Activated CD4-positive, alpha-beta T cell treated with anti-CD3 and anti-CD28 coated beads for 36 hours (primary cell): Measurements from ENCODE around the gene SFN. TPM values are rescaled to one million over a fixed set of nuclear protein-coding genes. Genes with fewer than 3 reads are reported as not detected.
"Not testable (repeated sequence)": the region's sequence is repeated elsewhere in the genome, so short reads cannot be mapped to it uniquely, and the experiment has no call there.

Experiments used
- ATAC-seq: fragments of 200-7000 bp; cut with Tn5 transposase; one replicate; pipeline ENCODE4 v1.10.0; 2021; ENCODE audit warnings: mild to moderate bottlenecking, moderate library complexity
- CTCF ChIA-PET: fragments of 350-600 bp; sonication (Branson Sonifier 250); formaldehyde crosslinking; loops from one replicate; lab custom pipeline; 2021; ENCODE audit warnings: antibody characterized with exemption; lab: Charles Lee
- POLR2A ChIA-PET: fragments of 350-600 bp; sonication (Branson Sonifier 250); formaldehyde crosslinking; loops from one replicate; lab custom pipeline; 2021; ENCODE audit warnings: antibody characterized with exemption, inconsistent platforms; lab: Charles Lee
- DNase-seq: peaks from one replicate; pipeline ENCODE4 v3.0.0-alpha.2; 2020
- H3K27ac Mint-ChIP-seq: one replicate; pipeline ENCODE4 v1.8.0; 2021; ENCODE audit warnings: mixed read lengths
- H3K27me3 Mint-ChIP-seq: one replicate; pipeline ENCODE4 v1.8.0; 2021; ENCODE audit warnings: mixed read lengths
- H3K36me3 Mint-ChIP-seq: one replicate; pipeline ENCODE4 v1.8.0; 2021; ENCODE audit warnings: low read depth, mixed read lengths
- H3K4me1 Mint-ChIP-seq: one replicate; pipeline ENCODE4 v1.8.0; 2021; ENCODE audit warnings: mixed read lengths
- H3K4me3 Mint-ChIP-seq: one replicate; pipeline ENCODE4 v1.8.0; 2021; ENCODE audit warnings: mild to moderate bottlenecking, moderate library complexity, mixed read lengths
- H3K9me3 Mint-ChIP-seq: one replicate; pipeline ENCODE4 v1.8.0; 2021; ENCODE audit warnings: low read depth, mixed read lengths
- intact Hi-C, 2 experiments: fragments of 100-400 bp; cut with DNase I in 1 of 2; cut with micrococcal nuclease in 1 of 2; formaldehyde crosslinking; loops; one replicate each; pipeline versions ENCODE4 v1.14.2 to v1.15.1; 2022 to 2024; cut with DNase I, micrococcal nuclease
- total RNA-seq, 2 experiments: library from RNA; stranded (reverse); gene quantifications; one replicate each; pipeline ENCODE4 v1.2.3, GENCODE V29; 2021

Gene SFN
- total RNA-seq, 2 experiments from 2014 or later = 0.87 to 1.1 TPM

GRCh38 chr1:26864610-26865480 lies 1.9 kb downstream of the SFN start:
- Mint-ChIP-seq H3K4me1 (peaks cover 22% of the 10 kb centered on the region), H3K27me3 (no peaks in the 10 kb centered on the region), H3K4me3 (peak overlapping the region; percentile 89), H3K27ac (peak overlapping the region; percentile 96), H3K36me3 (no peaks in the 10 kb centered on the region), H3K9me3 (no peaks in the 10 kb centered on the region)
- peak; percentile 97 for DNase-seq
- POLR2A ChIA-PET = interaction anchor here (0.7 to 2.4 kb wide), 17 partner anchors 9 to 364 kb away, joined by 3 to 20 read pairs (median 5); partner anchors contain the start of genes GPATCH3, GPN2 and RPS6KA1
- CTCF ChIA-PET = interaction anchor here (0.5 to 2.5 kb wide), 24 partner anchors 9 to 468 kb away, joined by 3 to 23 read pairs (median 4); partner anchors contain the start of genes GPATCH3, GPN2 and PIGV
- ATAC-seq = peak; percentile 94
- intact Hi-C loops = loop anchor here (1.0 to 2.0 kb wide), 11 partner anchors 25 to 433 kb away; partner anchors contain the start of genes GPATCH3 (in 2 of the 2), GPN2 (in 2 of the 2), DHDDS (in 1 of the 2) and HMGN2 (in 1 of the 2)

GRCh38 chr1:26873097-26873496 lies 10.1 kb downstream of the SFN start:
- not testable (repeated sequence) for H3K4me1 Mint-ChIP-seq, H3K27me3 Mint-ChIP-seq, H3K27ac Mint-ChIP-seq, ATAC-seq, H3K4me3 Mint-ChIP-seq, DNase-seq, H3K9me3 Mint-ChIP-seq
- intact Hi-C loops = loop anchor here in 1 of 2 experiments (10.0 kb wide), 1 partner anchor 368 kb away; no protein-coding TSS in a partner anchor
- H3K36me3 Mint-ChIP-seq = peaks cover 11% of the 10 kb centered on the region
- POLR2A ChIA-PET = interaction anchor here (0.6 kb wide), 1 partner anchor 32 kb away, joined by 3 read pairs; no protein-coding TSS in a partner anchor
- CTCF ChIA-PET = interaction anchor here (0.6 to 1.3 kb wide), 7 partner anchors 8 to 175 kb away, joined by 3 to 5 read pairs (median 3); no protein-coding TSS in a partner anchor

- Mint-ChIP-seq H3K9me3 (no peaks in the 10 kb centered on the region), H3K27me3 (no peaks in the 10 kb centered on the region), H3K4me1 (peaks cover 2% of the 10 kb centered on the region), H3K4me3 (no peak overlapping the region), H3K27ac (no peak overlapping the region), H3K36me3 (peaks cover 20% of the 10 kb centered on the region)
- POLR2A ChIA-PET = interaction anchor here (0.7 kb wide), 1 partner anchor 15 kb away, joined by 3 read pairs; the partner anchor contains the start of gene GPN2
- ATAC-seq = no peak
- DNase-seq = no peak
- CTCF ChIA-PET = no interaction called here
- intact Hi-C loops = loop anchor here in 1 of 2 experiments (5.0 to 10.0 kb wide), 2 partner anchors 83 to 370 kb away; no protein-coding TSS in a partner anchor
Measured at GRCh38 chr1:26874896-26875295, 11.9 kb downstream of the SFN start.

GRCh38 chr1:26877326-26877725 lies 14.4 kb downstream of the SFN start:
- H3K36me3 Mint-ChIP-seq = peaks cover 26% of the 10 kb centered on the region
- no peaks in the 10 kb centered on the region for H3K9me3 Mint-ChIP-seq
- ChIA-PET POLR2A (no interaction called here), CTCF (interaction anchor here (0.7 to 2.9 kb wide), 10 partner anchors 9 to 275 kb away, joined by 3 to 13 read pairs (median 4); no protein-coding TSS in a partner anchor)
- H3K4me1 Mint-ChIP-seq = peaks cover 2% of the 10 kb centered on the region
- DNase-seq (no peak), ATAC-seq (no peak)
- intact Hi-C loops = loop anchor here in 1 of 2 experiments (5.0 to 10.0 kb wide), 2 partner anchors 85 to 373 kb away; no protein-coding TSS in a partner anchor
- no peak overlapping the region for H3K4me3 Mint-ChIP-seq
- H3K27ac Mint-ChIP-seq = no peak overlapping the region
- H3K27me3 Mint-ChIP-seq = no peaks in the 10 kb centered on the region

- intact Hi-C loops = loop anchor here in 1 of 2 experiments (2.0 to 10.0 kb wide), 3 partner anchors 87 to 375 kb away; no protein-coding TSS in a partner anchor
- ChIA-PET POLR2A (interaction anchor here (0.6 kb wide), 1 partner anchor 16 kb away, joined by 6 read pairs; no protein-coding TSS in a partner anchor), CTCF (interaction anchor here (0.6 to 3.1 kb wide), 10 partner anchors 10 to 277 kb away, joined by 3 to 14 read pairs (median 4); partner anchors contain the start of genes GPATCH3 and GPN2)
- ATAC-seq (no peak), DNase-seq (no peak)
- H3K27ac Mint-ChIP-seq = no peak overlapping the region
- no peaks in the 10 kb centered on the region for H3K27me3 Mint-ChIP-seq
- H3K9me3 Mint-ChIP-seq = no peaks in the 10 kb centered on the region
- peaks cover 2% of the 10 kb centered on the region for H3K4me1 Mint-ChIP-seq
- H3K36me3 Mint-ChIP-seq = peaks cover 47% of the 10 kb centered on the region
- no peak overlapping the region for H3K4me3 Mint-ChIP-seq
Measured at GRCh38 chr1:26879793-26880192, 16.8 kb downstream of the SFN start.

GRCh38 chr1:26881611-26882010 lies 18.7 kb downstream of the SFN start:
- ChIA-PET CTCF (interaction anchor here (0.6 to 3.1 kb wide), 10 partner anchors 8 to 282 kb away, joined by 3 to 14 read pairs (median 4); no protein-coding TSS in a partner anchor), POLR2A (interaction anchor here (0.5 kb wide), 1 partner anchor 86 kb away, joined by 11 read pairs; no protein-coding TSS in a partner anchor)
- H3K4me1 Mint-ChIP-seq, DNase-seq, H3K27ac Mint-ChIP-seq, intact Hi-C loops, H3K27me3 Mint-ChIP-seq, H3K4me3 Mint-ChIP-seq, ATAC-seq, H3K9me3 Mint-ChIP-seq: not testable (repeated sequence)
- H3K36me3 Mint-ChIP-seq = peaks cover 52% of the 10 kb centered on the region

- DNase-seq (no peak), ATAC-seq (no peak)
- Mint-ChIP-seq H3K27ac (no peak overlapping the region), H3K9me3 (no peaks in the 10 kb centered on the region), H3K27me3 (no peaks in the 10 kb centered on the region), H3K36me3 (peaks cover 52% of the 10 kb centered on the region), H3K4me1 (peaks cover 3% of the 10 kb centered on the region), H3K4me3 (no peak overlapping the region)
- POLR2A ChIA-PET = no interaction called here
- CTCF ChIA-PET = interaction anchor here (0.6 to 3.1 kb wide), 5 partner anchors 17 to 280 kb away, joined by 3 to 14 read pairs (median 3); no protein-coding TSS in a partner anchor
- intact Hi-C loops = no loop called here
Measured at GRCh38 chr1:26882696-26883463, 19.9 kb downstream of the SFN start.

- ChIA-PET POLR2A (interaction anchor here (0.6 to 2.1 kb wide), 7 partner anchors 13 to 1265 kb away, joined by 3 to 10 read pairs (median 5); partner anchors contain the start of gene GPATCH3), CTCF (interaction anchor here (0.6 to 2.5 kb wide), 20 partner anchors 8 to 1836 kb away, joined by 3 to 11 read pairs (median 4); partner anchors contain the start of gene GPATCH3)
- no peak overlapping the region for H3K27ac Mint-ChIP-seq
- no peaks in the 10 kb centered on the region for H3K27me3 Mint-ChIP-seq
- H3K4me1 Mint-ChIP-seq = peaks cover 22% of the 10 kb centered on the region
- ATAC-seq (no peak), DNase-seq (peak; percentile 19)
- H3K4me3 Mint-ChIP-seq = no peak overlapping the region
- H3K36me3 Mint-ChIP-seq = peaks cover 51% of the 10 kb centered on the region
- H3K9me3 Mint-ChIP-seq = no peaks in the 10 kb centered on the region
- intact Hi-C loops = no loop called here
Measured at GRCh38 chr1:26887125-26887524, 24.2 kb downstream of the SFN start.

- Mint-ChIP-seq H3K4me1 (peaks cover 22% of the 10 kb centered on the region), H3K27me3 (no peaks in the 10 kb centered on the region), H3K27ac (peak overlapping the region; percentile 91), H3K4me3 (peak overlapping the region; percentile 92), H3K9me3 (no peaks in the 10 kb centered on the region), H3K36me3 (peaks cover 46% of the 10 kb centered on the region)
- intact Hi-C loops = no loop called here
- POLR2A ChIA-PET = interaction anchor here (2.1 kb wide), 1 partner anchor 12 kb away, joined by 8 read pairs; the partner anchor contains the start of gene GPATCH3
- DNase-seq = no peak
- CTCF ChIA-PET = interaction anchor here (0.9 to 2.5 kb wide), 6 partner anchors 9 to 286 kb away, joined by 3 to 12 read pairs (median 4); no protein-coding TSS in a partner anchor
- no peak for ATAC-seq
Measured at GRCh38 chr1:26888231-26888630, 25.3 kb downstream of the SFN start.
